ENCODE measurements around the gene GPR132.
"Not testable (repeated sequence)": the region's sequence is repeated elsewhere in the genome, so short reads cannot be mapped to it uniquely, and the experiment has no call there.

GPR132 gene

GRCh38 chr14:105069522-105069870 is 4.3 kb upstream of the GPR132 start:
- no peak for DNase-seq (ENCODE audit: low read depth)
- TF ChIP-seq CTCF (conservative IDR thresholded peaks at IDR 0.05; ENCODE audit: low read length), result no peak
- no peak overlapping the region for H3K4me3 ChIP-seq (ENCODE audit: low read length)

GRCh38 chr14:105068818-105069217 is 3.6 kb upstream of the GPR132 start:
- no peak for DNase-seq (ENCODE audit: low read depth)
- no peak overlapping the region for H3K4me3 ChIP-seq (ENCODE audit: low read length)
- TF ChIP-seq CTCF (conservative IDR thresholded peaks at IDR 0.05; ENCODE audit: low read length), result no peak

GRCh38 chr14:105067969-105068301 is 2.7 kb upstream of the GPR132 start:
- DNase-seq (ENCODE audit: low read depth), result no peak
- no peak for TF ChIP-seq CTCF (conservative IDR thresholded peaks at IDR 0.05; ENCODE audit: low read length)
- no peak overlapping the region for H3K4me3 ChIP-seq (ENCODE audit: low read length)

- TF ChIP-seq CTCF (conservative IDR thresholded peaks at IDR 0.05; ENCODE audit: low read length), result no peak
- DNase-seq (ENCODE audit: low read depth), result no peak
- no peak overlapping the region for H3K4me3 ChIP-seq (ENCODE audit: low read length)
Observed at GRCh38 chr14:105067140-105067968, 2.1 kb upstream of the GPR132 start.

GRCh38 chr14:105066240-105067071 is 1.2 kb upstream of the GPR132 start:
- no peak overlapping the region for H3K4me3 ChIP-seq (ENCODE audit: low read length)
- no peak for TF ChIP-seq CTCF (conservative IDR thresholded peaks at IDR 0.05; ENCODE audit: low read length)
- no peak for DNase-seq (ENCODE audit: low read depth)

GRCh38 chr14:105064721-105065143 is 498 bp downstream of the GPR132 start:
- no peak for TF ChIP-seq CTCF (conservative IDR thresholded peaks at IDR 0.05; ENCODE audit: low read length)
- DNase-seq (ENCODE audit: low read depth), result no peak
- no peak overlapping the region for H3K4me3 ChIP-seq (ENCODE audit: low read length)

GRCh38 chr14:105064001-105064400 is 1.2 kb downstream of the GPR132 start:
- H3K4me3 ChIP-seq (ENCODE audit: low read length), result no peak overlapping the region

GRCh38 chr14:105063506-105063905 is 1.7 kb downstream of the GPR132 start:
- DNase-seq (ENCODE audit: low read depth); H3K4me3 ChIP-seq (ENCODE audit: low read length): not testable (repeated sequence)

More at GRCh38 chr14:105064001-105064400, 1.2 kb downstream of the GPR132 start:
- no peak for TF ChIP-seq CTCF (conservative IDR thresholded peaks at IDR 0.05; ENCODE audit: low read length)
- DNase-seq (ENCODE audit: low read depth), result no peak
